Measurements from ENCODE around the gene P4HA2.

DNA sequence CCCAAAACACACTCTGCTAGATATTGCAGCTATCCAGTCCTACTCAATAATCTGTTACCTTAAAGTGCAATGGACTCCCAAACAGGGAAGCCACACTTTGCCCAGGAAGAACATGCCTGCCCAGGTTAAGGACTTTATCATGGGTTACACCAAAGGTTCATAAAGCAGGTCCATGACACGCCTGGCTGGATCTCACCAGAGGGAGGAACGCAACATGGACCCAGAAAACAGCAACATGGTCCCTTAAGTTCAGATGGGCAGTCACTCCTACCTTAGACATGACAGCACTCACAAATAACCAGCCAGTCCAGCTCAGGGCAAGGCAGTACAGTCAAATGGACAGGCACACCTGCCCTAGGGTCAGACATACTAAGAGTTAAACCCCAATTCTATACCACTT is 3.8 kb downstream of the P4HA2 start:
- TF ChIP-seq, protein P1, sequence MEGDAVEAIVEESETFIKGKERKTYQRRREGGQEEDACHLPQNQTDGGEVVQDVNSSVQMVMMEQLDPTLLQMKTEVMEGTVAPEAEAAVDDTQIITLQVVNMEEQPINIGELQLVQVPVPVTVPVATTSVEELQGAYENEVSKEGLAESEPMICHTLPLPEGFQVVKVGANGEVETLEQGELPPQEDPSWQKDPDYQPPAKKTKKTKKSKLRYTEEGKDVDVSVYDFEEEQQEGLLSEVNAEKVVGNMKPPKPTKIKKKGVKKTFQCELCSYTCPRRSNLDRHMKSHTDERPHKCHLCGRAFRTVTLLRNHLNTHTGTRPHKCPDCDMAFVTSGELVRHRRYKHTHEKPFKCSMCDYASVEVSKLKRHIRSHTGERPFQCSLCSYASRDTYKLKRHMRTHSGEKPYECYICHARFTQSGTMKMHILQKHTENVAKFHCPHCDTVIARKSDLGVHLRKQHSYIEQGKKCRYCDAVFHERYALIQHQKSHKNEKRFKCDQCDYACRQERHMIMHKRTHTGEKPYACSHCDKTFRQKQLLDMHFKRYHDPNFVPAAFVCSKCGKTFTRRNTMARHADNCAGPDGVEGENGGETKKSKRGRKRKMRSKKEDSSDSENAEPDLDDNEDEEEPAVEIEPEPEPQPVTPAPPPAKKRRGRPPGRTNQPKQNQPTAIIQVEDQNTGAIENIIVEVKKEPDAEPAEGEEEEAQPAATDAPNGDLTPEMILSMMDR (IDR thresholded peaks at IDR 0.05): no peak
- TF ChIP-seq POLR2A (IDR thresholded peaks at IDR 0.05) (no peak), EP300 (IDR thresholded peaks at IDR 0.05) (no peak), POLR2AphosphoS5 (IDR thresholded peaks at IDR 0.05) (no peak)

Measured in upper lobe of left lung (tissue), 4 donors.